NCI-H187 (cell line): ENCODE measurements around the gene CHST4.
"Not testable (repeated sequence)": the region's sequence is repeated elsewhere in the genome, so short reads cannot be mapped to it uniquely, and the experiment has no call there.

Experiments used
- DNase-seq, 2 experiments: peaks; one replicate each; lab custom pipeline; 2025; lab: John Stamatoyannopoulos, UW

Gene CHST4

DNA sequence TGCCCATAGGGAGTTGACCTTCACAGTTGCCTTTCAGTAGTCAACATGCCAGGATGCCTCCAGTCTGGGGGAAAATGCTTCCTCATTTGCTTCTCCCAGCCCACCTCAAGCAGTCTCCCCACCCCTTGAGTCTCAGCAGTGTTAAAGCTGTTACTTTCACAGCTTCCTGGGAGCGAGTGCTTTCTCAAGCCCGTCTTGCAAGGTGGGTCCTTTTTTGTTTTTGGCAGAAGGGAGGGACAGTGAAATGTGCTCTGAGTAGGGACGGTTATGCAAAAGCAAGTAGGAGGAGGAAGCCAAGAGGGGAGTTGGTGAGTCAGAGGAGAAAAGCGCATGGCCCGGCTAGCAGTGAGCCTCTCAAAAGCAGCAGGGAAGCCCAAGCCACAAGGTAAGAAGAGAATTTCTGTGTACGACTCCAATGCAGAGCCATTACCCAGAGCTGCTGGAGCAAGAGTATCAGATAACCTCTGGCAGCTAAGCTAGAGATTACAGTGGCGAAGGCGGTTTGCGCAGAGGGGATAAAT is at the start of gene CHST4:
Gene CHST4 (plus strand): TSS at position 316 of the 521 bp plus-strand sequence. CDS start 10,252 bp downstream, outside the sequence.
- DNase-seq: peak; percentile 19 to 24

DNA sequence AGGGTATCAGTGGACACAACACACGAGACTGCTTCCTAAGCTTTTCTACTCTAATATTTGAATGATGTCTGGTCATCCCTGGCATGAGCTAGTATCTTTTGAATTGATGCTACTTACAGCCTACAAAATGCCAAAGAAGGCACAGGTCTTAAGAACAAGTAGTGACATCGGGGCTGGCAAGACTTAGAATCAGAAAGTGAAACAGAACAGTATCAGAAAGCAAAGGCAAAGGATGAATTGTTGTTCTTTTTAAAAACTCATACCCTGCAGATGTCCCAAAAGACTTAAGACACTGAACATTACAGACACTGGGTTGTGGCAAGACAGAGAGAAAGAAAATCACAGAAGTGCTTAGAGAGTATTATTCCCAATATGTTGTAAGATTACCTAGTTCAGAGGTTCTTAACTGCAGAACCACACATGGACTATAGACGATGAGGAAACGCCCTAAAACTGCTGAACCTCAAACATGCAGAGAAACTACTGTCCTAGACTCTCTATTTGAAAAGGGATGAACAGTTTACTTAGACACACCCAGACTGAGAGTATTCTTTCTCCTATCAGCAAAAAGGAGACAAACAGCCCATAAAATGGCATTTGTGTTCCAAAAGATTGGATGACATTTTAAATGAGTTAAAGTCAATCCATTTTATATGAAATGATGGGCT is 49.6 kb upstream of the CHST4 start:
- DNase-seq: no peak

DNA sequence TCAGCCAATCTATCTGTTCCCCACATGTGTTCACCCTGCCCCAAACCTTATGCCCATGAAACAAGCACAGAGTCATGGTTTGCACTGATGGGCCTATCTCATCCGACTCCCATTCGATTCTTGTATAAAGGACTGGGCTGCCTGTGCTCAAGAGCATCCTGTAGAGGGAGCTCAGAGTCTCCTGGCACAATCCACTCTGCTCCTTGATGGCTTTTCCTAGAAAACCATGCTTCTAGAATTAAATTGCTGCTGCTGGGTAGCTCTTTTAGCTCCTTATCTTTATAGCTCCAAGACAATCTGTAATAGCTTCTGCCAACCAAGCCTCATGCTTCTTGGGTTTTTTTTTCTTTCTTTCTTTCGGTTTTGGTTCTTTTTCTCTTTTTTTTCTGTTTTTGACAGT is 46.8 kb upstream of the CHST4 start:
- no peak for DNase-seq

DNA sequence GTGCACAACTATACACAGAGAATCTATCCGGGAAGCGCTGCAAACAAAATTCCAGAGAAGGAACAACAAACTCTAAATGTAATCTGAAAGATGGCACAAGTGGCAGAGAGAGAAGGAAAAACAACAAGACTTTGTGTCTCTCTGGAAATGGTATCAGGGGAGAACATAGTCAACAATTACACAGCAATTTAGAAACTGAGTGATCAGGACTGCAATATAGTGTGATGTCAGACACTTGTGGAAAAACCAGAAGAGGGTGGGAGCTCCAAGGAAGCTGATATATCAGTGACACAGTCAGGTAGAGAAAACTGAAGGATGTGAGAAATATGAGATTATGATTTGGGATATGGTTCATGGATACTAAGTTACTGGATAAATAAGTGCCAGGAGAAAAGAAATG is 45.3 kb upstream of the CHST4 start:
- DNase-seq: no peak

DNA sequence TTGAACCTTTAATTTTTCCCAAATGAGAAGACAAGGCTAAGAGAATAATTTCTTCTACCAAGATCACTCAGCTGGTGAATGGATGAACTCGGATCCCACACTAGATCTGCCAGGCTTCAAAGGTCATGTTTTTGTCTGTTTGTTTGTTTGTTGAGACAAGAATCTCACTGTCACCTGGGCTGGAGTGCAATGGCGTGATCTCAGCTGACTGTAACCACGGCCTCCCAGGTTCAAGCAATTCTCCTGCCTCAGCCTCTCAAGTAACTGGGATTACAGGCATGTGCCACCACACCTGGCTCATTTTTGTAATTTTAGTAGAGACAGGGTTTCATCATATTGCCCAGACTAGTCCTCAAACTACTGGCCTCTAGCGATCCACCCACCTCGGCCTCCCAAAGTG is 43.7 kb upstream of the CHST4 start:
- no peak for DNase-seq

DNA sequence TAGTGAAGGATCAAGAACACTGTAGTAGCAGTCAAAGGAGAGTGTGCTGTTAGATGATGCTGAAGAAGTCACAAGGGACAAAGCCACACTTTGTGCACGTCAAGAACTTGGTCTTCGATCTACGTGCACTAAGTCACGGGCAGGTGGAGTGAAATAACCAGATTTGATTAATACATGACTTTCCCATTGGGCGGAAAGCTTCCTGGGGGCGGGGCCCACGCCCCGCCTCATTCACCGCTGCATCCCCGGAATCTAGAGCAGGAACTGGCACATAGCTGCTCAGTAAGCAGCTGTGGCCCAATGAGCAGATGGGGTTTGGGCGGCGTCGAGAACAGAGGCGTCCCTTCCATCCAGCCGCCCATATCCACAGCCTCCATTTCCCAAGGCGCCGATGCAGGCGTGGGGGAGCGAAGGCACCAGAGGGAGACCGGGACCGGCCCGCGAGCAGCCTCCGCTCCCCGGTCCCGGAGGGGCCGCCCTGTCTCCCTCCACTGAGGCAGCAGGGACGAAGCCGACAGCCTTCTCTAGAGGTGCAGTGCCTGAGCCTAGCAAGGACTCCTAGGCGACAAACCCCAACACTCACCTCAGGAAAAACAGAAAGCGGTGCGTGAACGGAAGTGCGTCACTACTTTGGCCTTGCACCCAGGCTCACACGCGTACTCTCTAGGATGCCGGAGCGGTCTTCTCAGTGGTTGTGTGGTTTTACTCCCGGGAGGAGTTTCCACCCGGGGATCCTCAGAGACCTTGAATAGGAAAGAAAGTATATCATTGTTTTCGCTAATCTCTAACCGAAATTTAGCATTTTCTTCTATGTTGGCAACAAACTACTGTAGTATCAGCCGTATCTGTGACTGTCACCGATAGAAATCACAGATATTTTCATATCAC is 42.0 kb upstream of the CHST4 start:
- peak; percentile 14 to 44 for DNase-seq

DNA sequence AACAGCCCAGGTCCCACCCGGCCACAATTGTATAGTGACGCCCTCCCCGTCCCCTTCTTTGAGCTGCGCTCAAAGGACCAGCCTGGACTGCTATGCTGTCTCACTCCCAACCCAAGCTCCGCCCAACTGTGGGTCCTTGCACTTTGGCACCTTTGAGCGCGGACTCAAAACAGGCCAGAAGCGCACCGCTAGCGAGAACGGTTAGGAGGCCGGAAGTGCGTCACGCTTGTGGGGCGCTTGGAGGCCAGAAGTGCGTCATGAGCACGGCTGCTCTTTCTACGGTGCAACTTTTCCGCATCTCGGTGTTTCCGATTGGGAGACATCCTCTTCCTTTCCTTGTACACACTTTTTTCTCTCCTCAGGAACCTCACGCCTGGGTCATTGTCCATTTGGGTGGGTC is 37.1 kb upstream of the CHST4 start, which contains the start of gene ZNF19:
Gene ZNF19 (minus strand): TSS at position 203 of the 400 bp plus-strand sequence. CDS start 7,210 bp downstream, outside the sequence.
- DNase-seq: no peak

DNA sequence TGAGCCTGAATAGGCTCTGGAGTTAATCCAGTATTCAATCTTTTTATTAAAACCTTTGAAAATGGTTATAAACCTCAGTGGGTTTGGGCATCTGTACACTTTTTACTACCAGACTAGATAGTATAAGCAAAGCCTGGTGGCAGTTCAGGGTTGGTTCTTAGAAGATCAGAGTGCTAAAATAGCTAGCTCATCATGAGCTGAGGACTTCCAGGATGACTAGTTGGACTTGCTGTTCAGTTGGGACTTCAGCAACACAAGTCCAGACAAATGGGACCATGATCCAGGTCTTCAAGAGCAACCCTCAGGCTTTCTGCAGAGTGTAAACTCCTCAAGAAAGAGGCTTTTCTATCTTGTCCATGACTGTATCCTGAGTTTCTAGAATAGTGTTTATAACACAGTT is 35.9 kb upstream of the CHST4 start:
- DNase-seq: no peak

DNA sequence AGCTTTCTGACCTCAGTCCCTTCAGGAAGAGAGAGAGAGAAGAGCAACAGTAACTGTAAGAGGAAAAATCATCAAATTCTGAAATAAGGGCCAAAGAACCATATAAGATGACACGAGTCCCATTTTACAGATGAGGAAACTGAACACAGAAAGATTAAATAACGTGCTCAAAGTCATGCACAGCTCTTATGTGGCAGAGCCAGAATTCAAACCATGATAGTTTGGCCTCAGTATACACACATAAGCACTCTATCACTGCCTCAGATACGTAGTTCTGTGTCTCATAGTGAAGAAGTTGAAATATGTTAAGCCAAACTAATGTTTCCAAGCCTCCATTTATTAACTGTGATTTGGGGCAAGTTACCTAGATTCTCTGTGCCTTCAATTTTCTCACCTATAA is 35.2 kb upstream of the CHST4 start:
- DNase-seq: no peak

DNA sequence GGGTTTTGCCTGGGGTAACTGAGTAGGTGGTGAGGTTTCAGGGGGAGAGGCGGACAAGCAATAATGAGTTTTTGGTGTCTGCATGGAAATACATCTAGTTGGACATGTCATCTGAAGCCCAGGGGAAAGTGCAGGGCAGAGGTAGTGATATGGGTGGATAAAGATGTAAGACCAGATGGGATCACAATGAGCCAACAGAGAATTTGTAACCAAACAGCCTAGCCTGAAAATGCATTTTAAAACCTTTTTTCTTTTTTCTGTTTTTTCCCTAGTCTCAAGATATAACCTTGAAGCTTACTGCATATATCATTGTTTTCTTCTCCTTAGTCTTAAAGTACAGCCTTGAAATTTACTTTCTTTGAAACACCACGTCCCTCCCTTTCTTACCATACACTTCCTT is 33.4 kb upstream of the CHST4 start:
- no peak for DNase-seq

DNA sequence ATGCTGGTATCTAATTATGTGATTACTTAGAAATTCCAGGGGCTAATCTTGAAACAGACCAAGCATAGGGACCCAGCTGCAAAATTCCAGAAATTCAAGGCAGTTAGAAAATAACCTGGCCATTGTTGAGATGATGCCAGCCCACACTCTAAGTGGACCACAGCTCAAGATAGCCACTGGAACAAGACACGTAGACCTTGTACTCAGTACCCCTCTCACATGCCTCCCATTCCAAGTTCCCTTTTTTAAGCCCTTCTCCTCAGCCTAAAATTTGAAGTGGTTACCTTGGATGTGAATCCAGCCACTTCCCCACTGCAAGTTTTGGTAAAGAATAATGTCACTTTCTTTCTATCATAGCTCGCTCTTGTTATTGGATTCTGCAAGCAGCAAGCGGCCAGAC is 33.0 kb upstream of the CHST4 start:
- DNase-seq: no peak

DNA sequence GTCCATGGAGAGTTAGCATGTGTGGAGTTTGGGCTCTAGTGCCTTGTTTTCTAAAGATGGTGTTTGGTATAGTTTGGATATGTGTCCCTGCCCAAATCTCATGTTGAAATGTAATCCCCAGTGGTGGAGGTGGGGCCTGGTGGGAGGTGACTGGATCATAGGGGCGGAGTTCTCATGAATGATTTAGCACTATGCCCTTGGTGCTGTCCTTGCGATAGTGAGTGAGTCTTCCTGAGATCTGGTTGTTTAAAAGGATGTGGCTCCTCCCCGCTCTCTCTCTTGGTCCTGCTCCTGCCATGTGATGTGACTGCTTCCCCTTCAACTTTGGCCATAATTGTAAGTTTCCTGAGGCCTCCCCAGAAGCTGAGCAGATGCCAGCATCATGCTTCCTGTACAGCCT is 28.2 kb upstream of the CHST4 start:
- DNase-seq: no peak

DNA sequence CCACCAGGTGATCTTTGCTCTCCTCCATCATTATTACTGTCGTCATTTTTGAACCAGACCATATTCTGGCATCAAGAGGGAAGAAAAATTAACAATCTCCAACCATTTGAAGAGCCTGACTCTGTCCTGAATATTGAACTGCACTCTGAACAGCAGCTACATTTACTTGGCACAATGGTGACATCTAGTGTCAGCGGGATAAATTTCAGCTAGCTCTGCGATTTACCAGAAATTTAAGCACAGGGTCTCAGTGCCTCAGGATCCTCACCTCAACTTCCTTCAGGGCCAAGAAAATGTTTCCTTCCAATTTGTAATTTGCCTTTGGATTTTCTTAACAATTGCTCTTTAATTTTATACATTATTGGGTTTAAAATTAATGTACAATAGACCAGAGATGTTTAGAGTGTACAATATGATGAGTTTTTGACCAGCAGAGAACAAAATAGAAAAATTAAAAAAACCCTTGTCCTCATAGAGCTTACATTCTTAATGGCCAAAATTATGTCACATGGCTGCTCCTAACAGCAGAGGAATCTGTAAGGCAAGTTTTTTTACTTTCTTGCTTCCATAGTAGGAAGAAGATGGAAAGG is 26.4 kb upstream of the CHST4 start:
- no peak for DNase-seq

DNA sequence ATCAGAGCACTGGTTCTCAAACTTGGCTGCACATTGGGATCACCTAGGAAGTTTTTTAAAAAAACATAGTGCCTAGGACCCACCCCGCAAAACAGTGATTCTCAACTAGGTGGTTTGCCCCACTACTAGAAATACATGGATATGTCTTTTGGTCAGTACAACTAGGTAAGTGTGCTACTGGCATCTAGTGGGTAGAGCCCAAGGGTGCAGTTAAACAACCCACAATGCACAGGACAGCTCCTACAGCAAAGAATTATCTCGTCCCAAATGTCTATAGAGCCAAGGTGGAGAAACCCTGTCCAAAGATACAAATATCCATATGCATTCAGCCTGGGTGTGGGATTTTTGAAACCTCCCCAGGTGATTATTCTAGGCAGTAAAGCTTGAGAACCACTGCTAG is 25.3 kb upstream of the CHST4 start:
- no peak for DNase-seq

DNA sequence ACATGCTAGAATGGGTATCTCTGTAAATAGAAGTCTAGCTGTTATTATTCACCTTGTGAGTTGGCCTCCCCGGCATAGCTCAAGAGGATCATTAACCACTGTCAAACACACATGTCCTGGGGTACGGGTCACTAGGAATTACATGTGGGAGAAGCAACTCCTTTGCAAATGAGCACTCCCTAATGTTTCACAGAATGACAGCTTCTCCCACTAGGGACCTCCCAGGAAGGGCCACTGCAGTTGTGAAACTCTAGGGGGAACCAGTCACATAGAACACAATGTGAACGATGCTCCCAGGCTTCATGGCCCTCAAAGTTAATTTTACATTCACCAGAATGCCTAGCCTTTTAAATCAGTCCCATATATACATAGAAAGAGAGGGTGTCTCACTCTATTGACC is 24.7 kb upstream of the CHST4 start:
- no peak for DNase-seq

DNA sequence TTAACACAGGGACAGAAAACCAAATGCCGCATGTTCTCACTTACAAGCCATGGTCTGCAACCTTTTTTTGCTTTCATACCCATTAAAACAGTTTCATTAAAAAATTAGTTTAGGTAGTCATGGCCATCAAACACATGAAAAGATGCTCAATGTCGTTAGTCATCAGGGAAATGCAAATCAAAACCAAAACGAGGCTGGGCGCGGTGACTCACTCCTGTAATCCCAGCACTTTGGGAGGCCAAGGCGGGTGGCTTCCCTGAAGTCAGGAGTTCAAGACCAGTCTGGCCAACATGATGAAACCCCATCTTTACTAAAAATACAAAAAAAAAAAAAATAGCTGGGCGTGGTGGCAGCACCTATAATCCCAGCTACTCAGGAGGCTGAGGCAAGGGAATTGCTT is 22.2 kb upstream of the CHST4 start:
- not testable (repeated sequence) for DNase-seq

DNA sequence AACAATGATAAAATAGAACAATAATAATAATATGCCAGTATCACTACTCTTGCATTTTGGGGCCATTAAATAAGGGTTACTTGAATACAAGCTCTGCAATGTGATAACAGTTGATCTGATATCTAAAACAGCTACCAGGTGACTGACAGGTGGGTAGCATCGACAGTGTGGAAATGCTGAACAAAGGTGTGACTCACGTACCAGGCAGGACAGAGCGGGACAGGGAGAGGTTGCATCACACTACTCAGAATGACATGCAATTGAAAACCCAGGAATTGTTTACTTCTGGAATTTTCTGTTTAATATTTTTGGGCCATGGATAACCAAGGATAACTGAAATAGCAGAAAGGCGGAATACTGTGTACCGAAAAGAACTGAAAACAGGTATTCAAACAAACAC is 21.3 kb upstream of the CHST4 start:
- DNase-seq: no peak

DNA sequence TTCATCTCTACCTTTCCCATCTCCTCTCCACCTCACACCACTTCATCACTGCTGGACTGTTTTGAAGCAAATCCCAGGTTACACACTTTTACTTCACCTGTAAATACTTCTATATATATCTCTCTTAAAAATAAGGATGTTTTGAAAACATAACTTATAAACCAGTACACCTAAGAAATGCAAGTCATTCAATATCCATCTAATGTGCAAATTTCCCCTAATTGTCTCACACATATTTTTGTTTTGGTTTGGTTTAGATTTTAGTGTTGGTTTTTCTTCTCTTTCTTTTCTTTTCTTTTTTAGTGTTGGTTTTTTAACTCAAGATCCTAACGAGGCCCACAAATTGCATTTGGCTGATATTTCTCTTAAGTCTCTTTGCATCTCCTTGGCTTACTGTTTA is 19.2 kb upstream of the CHST4 start:
- DNase-seq: no peak

DNA sequence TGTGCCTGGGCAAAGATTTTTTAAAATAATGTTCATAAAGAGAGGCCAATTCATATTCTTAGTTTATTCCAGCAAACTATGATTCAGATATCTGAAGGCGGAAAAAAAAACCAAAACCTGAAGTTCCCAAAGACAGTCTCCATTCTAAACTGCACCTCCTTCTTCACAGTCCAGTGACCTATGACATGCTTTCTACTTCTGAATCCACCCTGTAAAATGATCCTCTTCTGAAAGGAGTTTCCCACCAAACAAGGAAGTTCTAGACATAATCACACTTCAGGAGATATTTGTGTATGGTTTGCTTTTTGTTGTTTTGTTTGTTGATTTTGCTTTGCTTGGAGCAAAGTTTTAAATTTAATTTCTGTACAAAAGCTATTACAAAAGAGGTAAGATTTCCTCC is 12.9 kb upstream of the CHST4 start:
- DNase-seq: no peak

DNA sequence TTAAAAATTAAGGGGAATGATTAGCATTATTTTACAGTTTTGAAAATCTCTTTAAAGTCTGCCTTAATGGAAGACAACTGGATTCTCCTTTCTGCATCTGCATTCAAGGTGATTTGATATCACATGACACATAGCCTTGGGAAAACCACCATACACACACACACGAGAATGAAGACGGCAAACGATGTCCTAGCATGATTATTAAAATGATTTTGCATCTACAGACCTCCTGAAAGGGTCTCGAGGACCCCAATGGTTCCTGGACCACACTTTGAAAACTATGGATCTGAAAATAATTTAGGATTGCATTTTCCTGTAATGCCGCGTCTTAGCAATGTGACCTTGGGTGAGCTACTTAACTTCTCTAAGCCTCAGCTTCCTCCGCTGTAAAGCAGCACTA is 11.8 kb upstream of the CHST4 start:
- DNase-seq: no peak

DNA sequence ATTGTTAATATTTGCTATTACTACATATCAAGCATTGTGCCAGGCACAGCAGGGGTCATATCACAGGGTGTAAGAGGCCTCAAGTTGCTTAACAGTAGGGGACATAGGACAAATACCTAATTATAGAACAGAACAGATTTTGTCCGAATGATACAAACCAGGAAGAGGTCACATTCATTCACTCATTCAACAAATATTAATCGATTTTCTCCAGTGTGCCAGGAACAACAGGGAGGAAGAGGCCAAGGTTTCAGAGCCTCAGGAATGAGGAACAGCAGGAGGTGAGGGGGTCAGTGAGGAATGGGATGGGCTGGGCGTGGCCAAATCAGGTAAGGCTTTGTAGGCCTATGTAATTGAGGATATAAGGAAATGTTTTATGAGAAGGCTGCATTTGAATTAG is 11.2 kb upstream of the CHST4 start:
- DNase-seq: no peak

DNA sequence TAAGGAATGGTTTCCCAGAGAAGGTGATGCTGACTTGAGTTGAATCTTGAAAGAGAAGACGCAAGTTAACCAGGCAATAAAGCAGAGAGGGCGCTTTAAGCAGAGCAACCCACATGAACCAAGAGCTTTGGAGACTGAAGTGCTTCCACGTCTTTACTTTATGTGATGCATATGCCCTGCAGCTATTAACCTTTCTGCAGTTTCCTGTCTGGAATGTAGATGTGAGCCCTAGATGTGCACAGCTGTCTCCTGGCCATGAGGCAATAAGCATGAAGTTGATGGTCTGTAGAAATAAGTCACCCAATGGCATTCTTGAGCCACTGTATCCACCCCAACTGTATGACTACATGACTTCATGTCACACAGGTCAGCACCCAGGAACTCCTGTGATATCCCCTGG is 5.7 kb upstream of the CHST4 start:
- no peak for DNase-seq
